CD4-positive, alpha-beta T cell (primary cell): ENCODE data around the gene SSTR4. TPM values are rescaled to one million over a fixed set of nuclear protein-coding genes. Genes with fewer than 3 reads are reported as not detected.

Experiments used
- ATAC-seq: fragments of 200-7000 bp; cut with Tn5 transposase; one replicate; pipeline ENCODE4 v1.10.0; 2022; ENCODE audit warnings: mild to moderate bottlenecking; ENCODE audit not compliant: poor library complexity
- CTCF ChIA-PET: fragments of 350-600 bp; sonication (Branson Sonifier 250); formaldehyde crosslinking; loops from one replicate; lab custom pipeline; 2021; ENCODE audit warnings: antibody characterized with exemption, inconsistent platforms; lab: Charles Lee
- POLR2A ChIA-PET: fragments of 350-600 bp; sonication (Branson Sonifier 250); formaldehyde crosslinking; loops from one replicate; lab custom pipeline; 2021; ENCODE audit warnings: antibody characterized with exemption, inconsistent platforms; lab: Charles Lee
- DNase-seq, 14 experiments: peaks; one replicate each; pipeline ENCODE4 v3.0.0-alpha.2; 2013 to 2020; ENCODE audit warnings: mixed read lengths in 2 of 14
- H3K27ac ChIP-seq, 2 donors: one replicate each; pipeline versions ENCODE4 v1.5.1 to v1.7.0; 2013; ENCODE audit warnings: low read length in 2 of 2, low read depth in 1 of 2, mild to moderate bottlenecking in 1 of 2
- H3K27me3 ChIP-seq, 2 experiments: 1 replicate in 1 of 2; 2 replicates in 1 of 2; pipeline versions ENCODE4 v1.6.1 to v1.7.0; 2013; ENCODE audit warnings: low read length in 2 of 2, control low read depth in 1 of 2, mild to moderate bottlenecking in 1 of 2, moderate library complexity in 1 of 2; ENCODE audit not compliant: insufficient read depth in 2 of 2, control insufficient read depth in 1 of 2
- H3K36me3 ChIP-seq: one replicate; pipeline ENCODE4 v1.6.1; 2013; ENCODE audit warnings: low read length, control low read depth; ENCODE audit not compliant: insufficient read depth
- H3K4me1 ChIP-seq: one replicate; pipeline ENCODE4 v1.6.1; 2013; ENCODE audit warnings: low read length, control low read depth; ENCODE audit not compliant: insufficient read depth
- H3K4me3 ChIP-seq: one replicate; pipeline ENCODE4 v1.5.1; 2013; ENCODE audit warnings: mild to moderate bottlenecking, low read length, moderate library complexity
- H3K9me3 ChIP-seq, 2 experiments: 1 replicate in 1 of 2; 2 replicates in 1 of 2; pipeline versions ENCODE4 v1.6.1 to v1.7.0; 2013; ENCODE audit warnings: low read length in 2 of 2, mild to moderate bottlenecking in 2 of 2, control low read depth in 1 of 2, moderate library complexity in 1 of 2; ENCODE audit not compliant: control insufficient read depth in 1 of 2, insufficient read depth in 1 of 2
- H3K27ac Mint-ChIP-seq: one replicate; pipeline ENCODE4 v1.8.0; 2020; ENCODE audit warnings: mixed read lengths
- H3K27me3 Mint-ChIP-seq: one replicate; pipeline ENCODE4 v1.8.0; 2021; ENCODE audit warnings: mixed read lengths
- H3K36me3 Mint-ChIP-seq: one replicate; pipeline ENCODE4 v1.8.0; 2021; ENCODE audit warnings: low read depth, mixed read lengths
- H3K4me1 Mint-ChIP-seq: one replicate; pipeline ENCODE4 v1.8.0; 2021; ENCODE audit warnings: low read depth, mixed read lengths
- H3K4me3 Mint-ChIP-seq: one replicate; pipeline ENCODE4 v1.8.0; 2020; ENCODE audit warnings: mild to moderate bottlenecking, mixed read lengths
- H3K9me3 Mint-ChIP-seq: one replicate; pipeline ENCODE4 v1.8.0; 2020; ENCODE audit warnings: mixed read lengths
- CTCF ChIP-seq: fragments of 200-600 bp; IDR thresholded peaks from one replicate; pipeline ENCODE4 v1.8.0; 2022; ENCODE audit warnings: antibody characterized with exemption, mild to moderate bottlenecking
- intact Hi-C, 2 experiments: fragments of 100-400 bp; cut with DNase I in 1 of 2; cut with micrococcal nuclease in 1 of 2; formaldehyde crosslinking; loops; one replicate each; pipeline versions ENCODE4 v1.15.1 to v1.9.0; 2023 to 2025; cut with DNase I, micrococcal nuclease
- total RNA-seq, 174 experiments: library from RNA in 2 of 174; stranded (reverse) in 2 of 174; gene quantifications; one replicate each; pipeline ENCODE4 v1.2.3 and lab custom pipeline; 2021 to 2026

SSTR4 gene
- total RNA-seq, 2 experiments from 2014 or later: not detected

GRCh38 chr20:23058240-23058639 is 23.1 kb downstream of the SSTR4 start:
- Mint-ChIP-seq H3K4me3 (no peak overlapping the region), H3K27ac (no peak overlapping the region), H3K4me1 (no peaks in the 10 kb centered on the region), H3K36me3 (no peaks in the 10 kb centered on the region), H3K9me3 (no peaks in the 10 kb centered on the region), H3K27me3 (peaks cover 7% of the 10 kb centered on the region)
- ATAC-seq (no peak), DNase-seq (no peak)
- no peaks in the 10 kb centered on the region for H3K9me3 ChIP-seq
- no peak overlapping the region for H3K4me3 ChIP-seq
- H3K27ac ChIP-seq: no peak overlapping the region
- ChIA-PET CTCF (no interaction called here), POLR2A (no interaction called here)
- H3K36me3 ChIP-seq: no peaks in the 10 kb centered on the region
- H3K27me3 ChIP-seq: peaks cover 0 to 2% of the 10 kb centered on the region in 2 experiments
- no peak for TF ChIP-seq CTCF
- H3K4me1 ChIP-seq: no peaks in the 10 kb centered on the region
- intact Hi-C loops: no loop called here

GRCh38 chr20:23059001-23059400 is 23.9 kb downstream of the SSTR4 start:
- intact Hi-C loops: no loop called here
- no peak for TF ChIP-seq CTCF
- ChIA-PET CTCF (no interaction called here), POLR2A (no interaction called here)
- Histone ChIP-seq H3K9me3 (no peaks in the 10 kb centered on the region), H3K4me3 (no peak overlapping the region), H3K27ac (no peak overlapping the region), H3K4me1 (no peaks in the 10 kb centered on the region), H3K27me3 (peaks cover 0 to 2% of the 10 kb centered on the region in 2 experiments), H3K36me3 (no peaks in the 10 kb centered on the region)
- DNase-seq (no peak), ATAC-seq (no peak)
- no peaks in the 10 kb centered on the region for H3K36me3 Mint-ChIP-seq
- H3K27me3 Mint-ChIP-seq: peaks cover 3% of the 10 kb centered on the region
- H3K4me3 Mint-ChIP-seq: no peak overlapping the region
- H3K27ac Mint-ChIP-seq: no peak overlapping the region
- H3K4me1 Mint-ChIP-seq: no peaks in the 10 kb centered on the region
- H3K9me3 Mint-ChIP-seq: no peaks in the 10 kb centered on the region

GRCh38 chr20:23059846-23060245 is 24.7 kb downstream of the SSTR4 start:
- peaks cover 3% of the 10 kb centered on the region for H3K27me3 Mint-ChIP-seq
- no peak overlapping the region for H3K27ac Mint-ChIP-seq
- POLR2A ChIA-PET: no interaction called here
- ATAC-seq (no peak), DNase-seq (no peak)
- TF ChIP-seq CTCF: no peak
- no peaks in the 10 kb centered on the region for H3K4me1 ChIP-seq
- no peaks in the 10 kb centered on the region for H3K36me3 ChIP-seq
- H3K9me3 Mint-ChIP-seq: no peaks in the 10 kb centered on the region
- no peaks in the 10 kb centered on the region for H3K4me1 Mint-ChIP-seq
- CTCF ChIA-PET: no interaction called here
- no peak overlapping the region for H3K4me3 Mint-ChIP-seq
- H3K27ac ChIP-seq: no peak overlapping the region
- H3K27me3 ChIP-seq: peaks cover 0 to 2% of the 10 kb centered on the region in 2 experiments
- intact Hi-C loops: no loop called here
- H3K4me3 ChIP-seq: no peak overlapping the region
- H3K36me3 Mint-ChIP-seq: no peaks in the 10 kb centered on the region
- H3K9me3 ChIP-seq: no peaks in the 10 kb centered on the region
